Measurements from ENCODE around the gene SNRPA. TPM values are rescaled to one million over a fixed set of nuclear protein-coding genes. Genes with fewer than 3 reads are reported as not detected.

The SNRPA gene
- total RNA-seq, 1 experiment from 2014 or later = 225 TPM

DNA sequence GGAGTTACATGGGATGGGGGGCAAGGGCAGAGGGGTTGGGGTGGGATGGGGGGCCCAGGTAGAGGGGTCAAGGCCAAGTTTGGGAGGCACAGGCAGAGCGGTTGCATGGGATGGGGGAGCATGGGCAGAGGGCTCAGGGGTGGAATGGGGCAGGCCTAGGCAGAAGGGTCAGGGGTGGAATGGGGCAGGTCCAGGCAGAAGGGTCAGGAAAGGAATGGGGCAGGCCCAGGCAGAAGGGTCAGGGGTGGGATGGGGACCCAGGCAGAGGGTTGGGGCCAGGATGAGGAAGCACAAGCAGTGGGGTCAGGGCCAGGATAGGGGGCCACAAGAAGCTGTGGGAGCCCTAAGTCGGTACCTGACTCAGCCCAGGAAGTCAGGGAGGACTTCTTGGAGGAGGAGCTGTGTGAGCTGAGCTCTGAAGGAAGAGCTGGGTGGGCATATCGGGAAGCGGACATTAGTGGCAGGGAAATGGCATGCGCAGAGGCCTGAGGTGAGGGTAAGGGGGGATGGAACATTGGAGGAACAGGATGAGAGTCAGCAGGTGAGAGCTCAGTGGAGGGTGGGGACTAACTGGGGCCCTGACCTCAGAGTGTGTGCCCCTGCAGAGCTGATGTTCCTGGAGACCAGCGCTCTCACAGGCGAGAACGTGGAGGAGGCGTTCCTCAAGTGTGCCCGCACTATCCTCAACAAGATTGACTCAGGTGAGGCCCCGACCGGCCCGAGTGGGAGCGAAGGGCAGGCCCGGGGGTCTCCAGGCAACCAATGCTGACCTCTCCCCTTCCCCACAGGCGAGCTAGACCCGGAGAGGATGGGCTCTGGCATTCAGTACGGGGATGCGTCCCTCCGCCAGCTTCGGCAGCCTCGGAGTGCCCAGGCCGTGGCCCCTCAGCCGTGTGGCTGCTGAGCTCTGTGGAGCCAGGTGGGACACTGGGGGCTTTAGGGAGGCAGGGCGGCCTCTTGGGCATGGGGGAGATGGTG lies 35.3 kb downstream of the SNRPA start:
- Histone ChIP-seq H3K4ac (ENCODE audit: low read depth, low read length) (no peak overlapping the region), H3K23me2 (ENCODE audit: insufficient read length, low read depth, low read length, poor library complexity, severe bottlenecking) (no peaks in the 10 kb centered on the region), H4K91ac (ENCODE audit: insufficient read length, low read depth, low read length) (no peak overlapping the region), H2BK20ac (ENCODE audit: low read depth, low read length, poor library complexity, severe bottlenecking) (no peak overlapping the region), H4K5ac (ENCODE audit: insufficient read length, low read depth, low read length) (no peak overlapping the region), H3K56ac (ENCODE audit: insufficient read length, low read depth, low read length) (no peak overlapping the region), H4K20me1 (ENCODE audit: control insufficient read depth, insufficient read depth, insufficient read length) (no peaks in the 10 kb centered on the region), H3K79me1 (ENCODE audit: insufficient read depth, low read depth, low read length, poor library complexity, severe bottlenecking) (no peaks in the 10 kb centered on the region), H3K9ac (ENCODE audit: extremely low read depth, insufficient read length, low read length) (no peak overlapping the region), H2BK5ac (ENCODE audit: insufficient read length, low read length) (no peak overlapping the region), H3K14ac (ENCODE audit: insufficient read depth, low read length) (no peak overlapping the region), H2AFZ (ENCODE audit: low read length) (no peak overlapping the region), H3K27me3 (ENCODE audit: insufficient read depth, low read length) (no peaks in the 10 kb centered on the region), H2BK15ac (ENCODE audit: low read depth, low read length) (no peak overlapping the region), H4K8ac (replicated peaks; ENCODE audit: insufficient read length, low read depth, low read length) (no peak overlapping the region), H2BK120ac (ENCODE audit: low read depth, low read length, poor library complexity, severe bottlenecking) (no peak overlapping the region), H3K4me1 (ENCODE audit: insufficient read depth, low read length) (no peaks in the 10 kb centered on the region), H2BK12ac (ENCODE audit: insufficient read length, low read depth, low read length) (no peak overlapping the region), H3K27ac (ENCODE audit: insufficient read length, low read depth, low read length) (no peak overlapping the region), H2AK5ac (ENCODE audit: insufficient read length, low read length) (no peak overlapping the region), H3K18ac (ENCODE audit: insufficient read length, low read depth, low read length) (no peak overlapping the region), H3T11ph (ENCODE audit: low read length) (no peak overlapping the region), H3K9me3 (ENCODE audit: control insufficient read depth, low read depth, low read length) (no peaks in the 10 kb centered on the region), H3K4me2 (ENCODE audit: insufficient read depth, insufficient read length, low read length) (no peak overlapping the region), H3K23ac (ENCODE audit: insufficient read length, low read depth, low read length) (no peak overlapping the region), H3K79me2 (ENCODE audit: insufficient read depth, low read length) (no peaks in the 10 kb centered on the region)
- no peak overlapping the region for H3K4me3 Mint-ChIP-seq
- peak overlapping the region in 2 of 3 experiments; percentile 63 to 74; a peak in 2 of 7 replicates for H3K27ac Mint-ChIP-seq
- TF ChIP-seq CTCF (conservative IDR thresholded peaks at IDR 0.05) = no peak
- no peaks in the 10 kb centered on the region for H3K9me3 Mint-ChIP-seq
- H3K4me1 Mint-ChIP-seq = peaks cover 4 to 6% of the 10 kb centered on the region in 2 experiments; a peak in 2 of 4 replicates
- no peak for DNase-seq
- peaks cover 4 to 23% (median 14%) of the 10 kb centered on the region in 3 experiments; a peak in 5 of 7 replicates for H3K36me3 Mint-ChIP-seq (ENCODE audit: insufficient read depth in 1 of 3, low read depth in 3 of 3)
- no CpG with 5 or more reads among the region's 25 CpGs for WGBS (ENCODE audit: extremely low coverage, insufficient read length, low lambda C conversion rate)
- no peaks in the 10 kb centered on the region for H3K27me3 Mint-ChIP-seq (ENCODE audit: low read depth)
